Measurements from ENCODE around the gene VARS2. TPM values are rescaled to one million over a fixed set of nuclear protein-coding genes. Genes with fewer than 3 reads are reported as not detected.

VARS2 gene
- total RNA-seq, 2 experiments from 2014 or later, result 83.0 to 84.0 TPM

- no peak overlapping the region for H3K4me3 Mint-ChIP-seq
- no peaks in the 10 kb centered on the region for H3K4me1 Mint-ChIP-seq (ENCODE audit: low read depth)
- DNase-seq, result no peak
- H3K27me3 Mint-ChIP-seq, result no peaks in the 10 kb centered on the region
- no peak for TF ChIP-seq CTCF (IDR thresholded peaks at IDR 0.05)
- intact Hi-C loops (cut with micrococcal nuclease), result no loop called here
- no peaks in the 10 kb centered on the region for H3K9me3 Mint-ChIP-seq
- H3K36me3 Mint-ChIP-seq (ENCODE audit: low read depth), result peaks cover 10% of the 10 kb centered on the region
- ChIA-PET POLR2A (no interaction called here), CTCF (interaction anchor here (1.4 kb wide), 1 partner anchor 20 kb away, joined by 5 read pairs; no protein-coding TSS in a partner anchor)
- no peak overlapping the region for H3K27ac Mint-ChIP-seq
- ATAC-seq, result no peak
Observed at GRCh38 chr6:30894935-30895334, 19.1 kb upstream of the VARS2 start.

- ATAC-seq (no peak), DNase-seq (no peak)
- ChIA-PET CTCF (interaction anchor here (0.7 to 1.4 kb wide), 4 partner anchors 18 to 192 kb away, joined by 3 to 6 read pairs (median 4); partner anchors contain the start of gene VARS2), POLR2A (interaction anchor here (0.6 to 0.9 kb wide), 2 partner anchors 11 to 705 kb away, joined by 3 to 4 read pairs; partner anchors contain the start of gene DDR1)
- Mint-ChIP-seq H3K36me3 (ENCODE audit: low read depth) (peaks cover 10% of the 10 kb centered on the region), H3K4me3 (no peak overlapping the region), H3K27me3 (no peaks in the 10 kb centered on the region), H3K4me1 (ENCODE audit: low read depth) (no peaks in the 10 kb centered on the region), H3K9me3 (no peaks in the 10 kb centered on the region), H3K27ac (no peak overlapping the region)
- no peak for TF ChIP-seq CTCF (IDR thresholded peaks at IDR 0.05)
- intact Hi-C loops (cut with micrococcal nuclease), result no loop called here
Observed at GRCh38 chr6:30895343-30895742, 18.7 kb upstream of the VARS2 start.

- DNase-seq, result no peak
- no peak for ATAC-seq
- ChIA-PET CTCF (interaction anchor here (1.0 to 1.3 kb wide), 3 partner anchors 17 to 183 kb away, joined by 4 to 6 read pairs (median 4); partner anchors contain the start of gene VARS2), POLR2A (no interaction called here)
- no peak for TF ChIP-seq CTCF (IDR thresholded peaks at IDR 0.05)
- H3K4me1 Mint-ChIP-seq (ENCODE audit: low read depth), result peaks cover 3% of the 10 kb centered on the region
- no peak overlapping the region for H3K4me3 Mint-ChIP-seq
- no peaks in the 10 kb centered on the region for H3K27me3 Mint-ChIP-seq
- no peaks in the 10 kb centered on the region for H3K9me3 Mint-ChIP-seq
- intact Hi-C loops (cut with micrococcal nuclease), result no loop called here
- H3K36me3 Mint-ChIP-seq (ENCODE audit: low read depth), result peaks cover 8% of the 10 kb centered on the region
- H3K27ac Mint-ChIP-seq, result no peak overlapping the region
Observed at GRCh38 chr6:30896541-30896940, 17.5 kb upstream of the VARS2 start.

- Mint-ChIP-seq H3K27me3 (no peaks in the 10 kb centered on the region), H3K9me3 (no peaks in the 10 kb centered on the region), H3K4me1 (ENCODE audit: low read depth) (peaks cover 8% of the 10 kb centered on the region), H3K4me3 (no peak overlapping the region), H3K27ac (no peak overlapping the region), H3K36me3 (ENCODE audit: low read depth) (peaks cover 8% of the 10 kb centered on the region)
- DNase-seq (no peak), ATAC-seq (no peak)
- ChIA-PET CTCF (no interaction called here), POLR2A (no interaction called here)
- intact Hi-C loops (cut with micrococcal nuclease), result no loop called here
- TF ChIP-seq CTCF (IDR thresholded peaks at IDR 0.05), result no peak
Observed at GRCh38 chr6:30897882-30898281, 16.2 kb upstream of the VARS2 start.

- POLR2A ChIA-PET, result no interaction called here
- no peak for DNase-seq
- no peak for TF ChIP-seq CTCF (IDR thresholded peaks at IDR 0.05)
- no peak for ATAC-seq
- Mint-ChIP-seq H3K36me3 (ENCODE audit: low read depth) (peaks cover 8% of the 10 kb centered on the region), H3K4me1 (ENCODE audit: low read depth) (peaks cover 9% of the 10 kb centered on the region), H3K27ac (no peak overlapping the region), H3K27me3 (no peaks in the 10 kb centered on the region), H3K9me3 (no peaks in the 10 kb centered on the region), H3K4me3 (no peak overlapping the region)
- intact Hi-C loops (cut with micrococcal nuclease), result no loop called here
- CTCF ChIA-PET, result interaction anchor here (0.8 kb wide), 1 partner anchor 22 kb away, joined by 3 read pairs; no protein-coding TSS in a partner anchor
Observed at GRCh38 chr6:30898750-30899360, 15.2 kb upstream of the VARS2 start.

Data from activated CD8-positive, alpha-beta T cell treated with anti-CD3 and anti-CD28 coated beads for 36 hours (primary cell).